ENCODE results near the gene CKAP5. TPM values are rescaled to one million over a fixed set of nuclear protein-coding genes. Genes with fewer than 3 reads are reported as not detected.
"Not testable (repeated sequence)": the region's sequence is repeated elsewhere in the genome, so short reads cannot be mapped to it uniquely, and the experiment has no call there.

CKAP5 gene
- total RNA-seq, 1 experiment from 2014 or later, result 93.7 TPM

GRCh38 chr11:46855863-46856262 is 9.8 kb upstream of the CKAP5 start:
- no peak for DNase-seq (ENCODE audit: extremely low read depth, low read depth)

- DNase-seq (ENCODE audit: extremely low read depth, low read depth), result no peak
Observed at GRCh38 chr11:46855167-46855566, 9.1 kb upstream of the CKAP5 start.

GRCh38 chr11:46850829-46851380 is 4.8 kb upstream of the CKAP5 start:
- DNase-seq (ENCODE audit: extremely low read depth, low read depth), result no peak

- DNase-seq (ENCODE audit: extremely low read depth, low read depth), result no peak
Observed at GRCh38 chr11:46849631-46850030, 3.6 kb upstream of the CKAP5 start.

- DNase-seq (ENCODE audit: extremely low read depth, low read depth), result no peak
Observed at GRCh38 chr11:46846510-46846830, 390 bp upstream of the CKAP5 start.

GRCh38 chr11:46845440-46845739 is 690 bp downstream of the CKAP5 start:
- no peak for DNase-seq (ENCODE audit: extremely low read depth, low read depth)

- DNase-seq (ENCODE audit: extremely low read depth, low read depth), result no peak
Observed at GRCh38 chr11:46840116-46840515, 6.0 kb downstream of the CKAP5 start.

GRCh38 chr11:46838501-46838900 is 7.6 kb downstream of the CKAP5 start:
- no peak for DNase-seq (ENCODE audit: extremely low read depth, low read depth)

- DNase-seq (ENCODE audit: extremely low read depth, low read depth), result no peak
Observed at GRCh38 chr11:46837860-46838259, 8.2 kb downstream of the CKAP5 start.

GRCh38 chr11:46836870-46837269 is 9.2 kb downstream of the CKAP5 start:
- DNase-seq (ENCODE audit: extremely low read depth, low read depth), result no peak

GRCh38 chr11:46836431-46836830 is 9.6 kb downstream of the CKAP5 start:
- DNase-seq (ENCODE audit: extremely low read depth, low read depth), result no peak

- DNase-seq (ENCODE audit: extremely low read depth, low read depth), result no peak
Observed at GRCh38 chr11:46835897-46836296, 10.2 kb downstream of the CKAP5 start.

- no peak for DNase-seq (ENCODE audit: extremely low read depth, low read depth)
Observed at GRCh38 chr11:46834821-46835220, 11.3 kb downstream of the CKAP5 start.

- no peak for DNase-seq (ENCODE audit: extremely low read depth, low read depth)
Observed at GRCh38 chr11:46832511-46833214, 13.4 kb downstream of the CKAP5 start.

GRCh38 chr11:46827995-46828394 is 18.1 kb downstream of the CKAP5 start:
- no peak for DNase-seq (ENCODE audit: extremely low read depth, low read depth)

- DNase-seq (ENCODE audit: extremely low read depth, low read depth), result peak; percentile 34
Observed at GRCh38 chr11:46826310-46827044, 19.6 kb downstream of the CKAP5 start.

- DNase-seq (ENCODE audit: extremely low read depth, low read depth), result peak; percentile 27
Observed at GRCh38 chr11:46808799-46809431, 37.2 kb downstream of the CKAP5 start.

GRCh38 chr11:46801694-46802470 is 44.2 kb downstream of the CKAP5 start:
- no peak for DNase-seq (ENCODE audit: extremely low read depth, low read depth)

GRCh38 chr11:46800177-46800576 is 45.9 kb downstream of the CKAP5 start:
- no peak for DNase-seq (ENCODE audit: extremely low read depth, low read depth)

GRCh38 chr11:46799725-46800124 is 46.4 kb downstream of the CKAP5 start:
- DNase-seq (ENCODE audit: extremely low read depth, low read depth), result not testable (repeated sequence)

GRCh38 chr11:46778416-46778815 is 67.7 kb downstream of the CKAP5 start:
- DNase-seq (ENCODE audit: extremely low read depth, low read depth), result no peak
